Measurements from ENCODE around the gene NAA15. TPM values are rescaled to one million over a fixed set of nuclear protein-coding genes. Genes with fewer than 3 reads are reported as not detected.
"Not testable (repeated sequence)": the region's sequence is repeated elsewhere in the genome, so short reads cannot be mapped to it uniquely, and the experiment has no call there.

NAA15 gene
- total RNA-seq, 1 donor from 2014 or later = 35.8 TPM

GRCh38 chr4:139314047-139314800 lies 12.9 kb downstream of the NAA15 start:
- H3K27me3 ChIP-seq (ENCODE audit: control insufficient read depth, insufficient read depth, low read length) = no peaks in the 10 kb centered on the region
- H3K4me3 ChIP-seq (ENCODE audit: low read depth, low read length) = no peak overlapping the region
- DNase-seq (ENCODE audit: low read depth) (no peak), FAIRE-seq (no peak)
- TF ChIP-seq CTCF (IDR thresholded peaks at IDR 0.05; ENCODE audit: insufficient read depth, low read length, severe bottlenecking) = no peak
- no peaks in the 10 kb centered on the region for H3K36me3 ChIP-seq (ENCODE audit: control insufficient read depth, insufficient read depth, low read length)

GRCh38 chr4:139315221-139315675 lies 13.9 kb downstream of the NAA15 start:
- Histone ChIP-seq H3K36me3 (ENCODE audit: control insufficient read depth, insufficient read depth, low read length) (no peaks in the 10 kb centered on the region), H3K27me3 (ENCODE audit: control insufficient read depth, insufficient read depth, low read length) (no peaks in the 10 kb centered on the region), H3K4me3 (ENCODE audit: low read depth, low read length) (no peak overlapping the region)
- FAIRE-seq = no peak
- no peak for TF ChIP-seq CTCF (IDR thresholded peaks at IDR 0.05; ENCODE audit: insufficient read depth, low read length, severe bottlenecking)
- DNase-seq (ENCODE audit: low read depth) = no peak

GRCh38 chr4:139316733-139317132 lies 15.4 kb downstream of the NAA15 start:
- Histone ChIP-seq H3K27me3 (ENCODE audit: control insufficient read depth, insufficient read depth, low read length) (no peaks in the 10 kb centered on the region), H3K4me3 (ENCODE audit: low read depth, low read length) (no peak overlapping the region), H3K36me3 (ENCODE audit: control insufficient read depth, insufficient read depth, low read length) (no peaks in the 10 kb centered on the region)
- FAIRE-seq (no peak), DNase-seq (ENCODE audit: low read depth) (no peak)
- no peak for TF ChIP-seq CTCF (IDR thresholded peaks at IDR 0.05; ENCODE audit: insufficient read depth, low read length, severe bottlenecking)

GRCh38 chr4:139317635-139318034 lies 16.3 kb downstream of the NAA15 start:
- no peak for FAIRE-seq
- no peak for DNase-seq (ENCODE audit: low read depth)
- H3K27me3 ChIP-seq (ENCODE audit: control insufficient read depth, insufficient read depth, low read length) = no peaks in the 10 kb centered on the region
- no peaks in the 10 kb centered on the region for H3K36me3 ChIP-seq (ENCODE audit: control insufficient read depth, insufficient read depth, low read length)
- H3K4me3 ChIP-seq (ENCODE audit: low read depth, low read length) = no peak overlapping the region
- no peak for TF ChIP-seq CTCF (IDR thresholded peaks at IDR 0.05; ENCODE audit: insufficient read depth, low read length, severe bottlenecking)

GRCh38 chr4:139319571-139319970 lies 18.3 kb downstream of the NAA15 start:
- H3K4me3 ChIP-seq (ENCODE audit: low read depth, low read length) = no peak overlapping the region
- TF ChIP-seq CTCF (IDR thresholded peaks at IDR 0.05; ENCODE audit: insufficient read depth, low read length, severe bottlenecking) = no peak
- H3K27me3 ChIP-seq (ENCODE audit: control insufficient read depth, insufficient read depth, low read length) = no peaks in the 10 kb centered on the region
- FAIRE-seq = no peak
- no peak for DNase-seq (ENCODE audit: low read depth)
- no peaks in the 10 kb centered on the region for H3K36me3 ChIP-seq (ENCODE audit: control insufficient read depth, insufficient read depth, low read length)

GRCh38 chr4:139322070-139322469 lies 20.8 kb downstream of the NAA15 start:
- FAIRE-seq; H3K36me3 ChIP-seq (ENCODE audit: control insufficient read depth, insufficient read depth, low read length); H3K27me3 ChIP-seq (ENCODE audit: control insufficient read depth, insufficient read depth, low read length); DNase-seq (ENCODE audit: low read depth); H3K4me3 ChIP-seq (ENCODE audit: low read depth, low read length): not testable (repeated sequence)

GRCh38 chr4:139322541-139322940 lies 21.2 kb downstream of the NAA15 start:
- not testable (repeated sequence) for H3K36me3 ChIP-seq (ENCODE audit: control insufficient read depth, insufficient read depth, low read length); H3K4me3 ChIP-seq (ENCODE audit: low read depth, low read length); FAIRE-seq; DNase-seq (ENCODE audit: low read depth); H3K27me3 ChIP-seq (ENCODE audit: control insufficient read depth, insufficient read depth, low read length)

Measured in bronchial epithelial cell (primary cell).